Muscle of leg (tissue), 11 donors: ENCODE measurements around the gene KIF1B. TPM values are rescaled to one million over a fixed set of nuclear protein-coding genes. Genes with fewer than 3 reads are reported as not detected.
"Not testable (repeated sequence)": the region's sequence is repeated elsewhere in the genome, so short reads cannot be mapped to it uniquely, and the experiment has no call there.

Experiments
- DNase-seq: peaks from one replicate; pipeline ENCODE4 v3.0.0; 2013
- H3K27ac ChIP-seq: one replicate; pipeline ENCODE4 v1.5.1; 2013; ENCODE audit warnings: mild to moderate bottlenecking, low read length, control low read depth
- H3K27me3 ChIP-seq: one replicate; pipeline ENCODE4 v1.6.1; 2013; ENCODE audit warnings: low read length; ENCODE audit not compliant: control insufficient read depth, insufficient read depth
- H3K36me3 ChIP-seq: one replicate; pipeline ENCODE4 v1.6.1; 2013; ENCODE audit warnings: low read length; ENCODE audit not compliant: control insufficient read depth, insufficient read depth
- H3K4me1 ChIP-seq: one replicate; pipeline ENCODE4 v1.6.1; 2013; ENCODE audit warnings: low read length; ENCODE audit not compliant: control insufficient read depth, insufficient read depth
- H3K4me3 ChIP-seq: one replicate; pipeline ENCODE4 v1.5.1; 2013; ENCODE audit warnings: low read length, control low read depth
- H3K9me3 ChIP-seq: replicated peaks from 2 replicates; pipeline ENCODE4 v1.6.1; 2013; ENCODE audit warnings: low read depth, low read length; ENCODE audit not compliant: control insufficient read depth
- WGBS: methylation state at CpG from one replicate; pipeline ENCODE4 v1.1.5; 2013; ENCODE audit warnings: missing lambda C conversion rate; ENCODE audit not compliant: insufficient coverage; 5-methylcytosine and 5-hydroxymethylcytosine counted together
- polyA plus RNA-seq, 8 donors: library from polyadenylated mRNA; unstranded; fragments of 120-200 nt; gene quantifications; one replicate each; pipeline versions ENCODE4 v1.2.1 to v1.2.3, GENCODE V29; 2013; ENCODE audit warnings: inconsistent platforms in 1 of 8, low replicate concordance in 1 of 8; ENCODE audit not compliant: insufficient read length in 8 of 8, insufficient read depth in 1 of 8
- total RNA-seq: library from RNA; stranded (reverse); fragments of 120-200 nt; gene quantifications from one replicate; pipeline ENCODE4 v1.2.4, GENCODE V29; 2013

The KIF1B gene
- total and polyA plus RNA-seq, 9 donors = 86.3 to 189 (median 139) TPM

DNA sequence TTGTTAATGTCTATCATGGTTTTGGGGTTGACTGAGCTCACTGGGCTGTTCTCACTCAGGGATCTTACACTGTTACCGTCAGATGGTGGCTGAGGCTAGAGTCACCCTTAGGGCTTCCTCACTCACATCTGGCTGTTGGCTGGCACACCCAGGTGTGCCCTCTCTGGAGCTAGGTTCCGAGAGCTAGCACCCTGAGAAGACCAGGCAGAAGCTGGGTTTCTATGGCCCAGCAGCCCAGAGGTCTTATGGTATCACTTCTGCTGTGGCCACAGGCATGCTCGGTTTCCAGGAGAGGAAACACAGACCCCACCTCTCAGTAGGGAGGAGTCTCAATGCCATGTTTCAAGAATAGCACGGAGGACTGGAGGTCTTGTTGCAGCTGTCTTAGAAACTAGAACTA is 20.7 kb upstream of the KIF1B start:
- Histone ChIP-seq H3K4me1 (peaks cover 4% of the 10 kb centered on the region), H3K27me3 (no peaks in the 10 kb centered on the region), H3K4me3 (no peak overlapping the region), H3K9me3 (no peaks in the 10 kb centered on the region), H3K27ac (peak overlapping the region; percentile 54), H3K36me3 (no peaks in the 10 kb centered on the region)
- DNase-seq = no peak
- 67% methylated on average over 2 of the region's 4 CpGs for WGBS

GRCh38 chr1:10192263-10192662 is 18.1 kb upstream of the KIF1B start:
- Histone ChIP-seq H3K36me3 (no peaks in the 10 kb centered on the region), H3K4me3 (no peak overlapping the region), H3K27ac (no peak overlapping the region), H3K9me3 (no peaks in the 10 kb centered on the region), H3K4me1 (peaks cover 4% of the 10 kb centered on the region), H3K27me3 (no peaks in the 10 kb centered on the region)
- no CpG with 5 or more reads among the region's 5 CpGs for WGBS
- DNase-seq = no peak

DNA sequence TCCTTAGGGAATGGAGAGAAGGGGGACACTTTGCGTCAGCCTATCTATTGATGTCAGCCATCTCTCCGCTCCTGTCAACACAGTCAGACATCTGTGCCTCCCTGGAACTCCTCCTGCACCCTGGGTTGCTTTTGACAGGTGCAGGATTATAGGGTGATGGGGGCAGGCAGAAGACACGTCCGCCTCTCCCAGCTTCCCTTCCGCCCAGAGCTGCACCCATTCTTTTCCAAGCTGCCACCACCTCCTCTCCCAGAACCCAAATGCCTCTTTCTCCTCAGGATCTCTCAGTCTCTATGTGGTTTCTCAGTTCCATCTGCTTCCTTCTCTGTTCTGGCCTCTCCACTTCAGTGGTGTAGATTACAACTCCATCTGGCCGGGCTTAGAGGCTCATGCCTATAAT is 17.1 kb upstream of the KIF1B start:
- Histone ChIP-seq H3K4me1 (peaks cover 4% of the 10 kb centered on the region), H3K4me3 (no peak overlapping the region), H3K27me3 (no peaks in the 10 kb centered on the region), H3K9me3 (no peaks in the 10 kb centered on the region), H3K36me3 (no peaks in the 10 kb centered on the region), H3K27ac (no peak overlapping the region)
- 40% methylated on average over 1 of the region's 6 CpGs for WGBS
- no peak for DNase-seq

DNA sequence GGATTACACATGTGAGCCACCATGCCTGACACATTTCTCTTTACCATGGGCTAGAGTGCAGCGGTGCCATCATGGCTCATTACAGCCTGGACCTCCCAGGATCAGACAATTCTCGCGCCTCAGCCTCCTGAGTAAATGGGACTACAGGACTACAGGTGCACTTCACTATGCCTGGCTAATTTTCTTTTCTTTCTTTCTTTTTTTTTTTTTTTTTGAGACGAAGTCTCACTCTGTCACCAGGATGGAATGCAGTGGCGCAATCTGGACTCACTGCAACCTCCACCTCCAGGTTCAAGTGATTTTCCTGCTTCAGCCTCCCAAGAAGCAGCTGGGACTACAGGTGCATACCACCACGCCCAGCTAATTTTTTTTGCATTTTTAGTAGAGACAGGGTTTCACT is 14.8 kb upstream of the KIF1B start:
- no peaks in the 10 kb centered on the region for H3K36me3 ChIP-seq

DNA sequence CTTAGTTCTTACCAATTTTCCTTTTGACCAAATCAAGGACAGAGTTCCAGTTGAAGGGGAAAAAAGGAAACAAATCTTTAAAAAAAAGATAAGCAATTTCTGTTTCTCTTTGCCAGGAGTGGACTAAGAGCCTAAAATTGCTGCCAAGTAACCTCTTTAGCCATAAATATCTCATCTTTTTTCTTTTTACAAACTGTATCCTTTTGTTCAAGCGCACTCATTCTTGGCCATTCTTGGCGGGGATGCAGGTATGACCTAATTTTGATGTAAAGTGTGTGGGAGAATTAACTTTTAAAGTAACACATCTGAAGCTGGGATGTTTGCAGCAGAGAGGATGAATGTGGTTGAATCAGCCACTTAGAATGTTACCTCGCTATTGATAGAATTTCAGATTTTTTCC is 13.4 kb upstream of the KIF1B start:
- Histone ChIP-seq H3K27ac (peak overlapping the region; percentile 42), H3K4me3 (no peak overlapping the region), H3K4me1 (peaks cover 9% of the 10 kb centered on the region), H3K36me3 (no peaks in the 10 kb centered on the region), H3K27me3 (no peaks in the 10 kb centered on the region), H3K9me3 (no peaks in the 10 kb centered on the region)
- WGBS = no CpG with 5 or more reads among the region's 3 CpGs
- peak; percentile 87 for DNase-seq

More for the DNA sequence above, 14.8 kb upstream of the KIF1B start:
- peaks cover 2% of the 10 kb centered on the region for H3K4me1 ChIP-seq
- WGBS = 97% methylated on average over 3 of the region's 6 CpGs
- no peak for DNase-seq
- H3K4me3 ChIP-seq = no peak overlapping the region
- H3K27ac ChIP-seq = no peak overlapping the region
- no peaks in the 10 kb centered on the region for H3K27me3 ChIP-seq
- H3K9me3 ChIP-seq = no peaks in the 10 kb centered on the region

- Histone ChIP-seq H3K36me3 (no peaks in the 10 kb centered on the region), H3K4me1 (peaks cover 18% of the 10 kb centered on the region), H3K9me3 (no peaks in the 10 kb centered on the region), H3K27ac (no peak overlapping the region), H3K27me3 (no peaks in the 10 kb centered on the region), H3K4me3 (no peak overlapping the region)
- DNase-seq = no peak
- WGBS = 100% methylated on average over 1 of the region's 4 CpGs
Measured at GRCh38 chr1:10200620-10201019, 9.8 kb upstream of the KIF1B start.

- WGBS = 33% methylated on average over 3 of the region's 7 CpGs
- Histone ChIP-seq H3K4me3 (no peak overlapping the region), H3K27ac (peak overlapping the region; percentile 7), H3K9me3 (no peaks in the 10 kb centered on the region), H3K36me3 (no peaks in the 10 kb centered on the region), H3K27me3 (no peaks in the 10 kb centered on the region), H3K4me1 (peaks cover 18% of the 10 kb centered on the region)
- peak; percentile 39 for DNase-seq
Measured at GRCh38 chr1:10204003-10204642, 6.2 kb upstream of the KIF1B start.

- 80% methylated on average over 9 of the region's 14 CpGs for WGBS
- not testable (repeated sequence) for DNase-seq
Measured at GRCh38 chr1:10205206-10205605, 5.2 kb upstream of the KIF1B start.

GRCh38 chr1:10207810-10208209 is 2.6 kb upstream of the KIF1B start:
- H3K27ac ChIP-seq = no peak overlapping the region
- no peaks in the 10 kb centered on the region for H3K9me3 ChIP-seq
- no peaks in the 10 kb centered on the region for H3K27me3 ChIP-seq
- H3K4me3 ChIP-seq = no peak overlapping the region
- H3K36me3 ChIP-seq = no peaks in the 10 kb centered on the region
- WGBS = no CpG with 5 or more reads among the region's 3 CpGs
- DNase-seq = no peak
- peaks cover 18% of the 10 kb centered on the region for H3K4me1 ChIP-seq

More at GRCh38 chr1:10205206-10205605, 5.2 kb upstream of the KIF1B start:
- not testable (repeated sequence) for H3K27me3 ChIP-seq, H3K9me3 ChIP-seq, H3K27ac ChIP-seq, H3K4me3 ChIP-seq, H3K36me3 ChIP-seq
- H3K4me1 ChIP-seq = peaks cover 18% of the 10 kb centered on the region

GRCh38 chr1:10208537-10208936 is 1.8 kb upstream of the KIF1B start:
- peak; percentile 23 for DNase-seq
- peaks cover 20% of the 10 kb centered on the region for H3K4me1 ChIP-seq
- no peaks in the 10 kb centered on the region for H3K9me3 ChIP-seq
- no peaks in the 10 kb centered on the region for H3K36me3 ChIP-seq
- H3K27me3 ChIP-seq = no peaks in the 10 kb centered on the region
- no peak overlapping the region for H3K27ac ChIP-seq
- no peak overlapping the region for H3K4me3 ChIP-seq
- WGBS = 94% methylated on average over 5 of the region's 11 CpGs

- no peaks in the 10 kb centered on the region for H3K36me3 ChIP-seq
- H3K4me1 ChIP-seq = peaks cover 21% of the 10 kb centered on the region
- peak overlapping the region; percentile 88 for H3K4me3 ChIP-seq
- no peaks in the 10 kb centered on the region for H3K9me3 ChIP-seq
- H3K27ac ChIP-seq = peak overlapping the region; percentile 99
- WGBS = no CpG with 5 or more reads among the region's 8 CpGs
- DNase-seq = no peak
- H3K27me3 ChIP-seq = no peaks in the 10 kb centered on the region
Measured at GRCh38 chr1:10209590-10209904, 823 bp upstream of the KIF1B start.
